Measurements from ENCODE around the gene NFIA. TPM values are rescaled to one million over a fixed set of nuclear protein-coding genes. Genes with fewer than 3 reads are reported as not detected.

Gene NFIA
- polyA plus RNA-seq, 3 donors, result 1.4 to 5.3 (median 2.4) TPM

DNA sequence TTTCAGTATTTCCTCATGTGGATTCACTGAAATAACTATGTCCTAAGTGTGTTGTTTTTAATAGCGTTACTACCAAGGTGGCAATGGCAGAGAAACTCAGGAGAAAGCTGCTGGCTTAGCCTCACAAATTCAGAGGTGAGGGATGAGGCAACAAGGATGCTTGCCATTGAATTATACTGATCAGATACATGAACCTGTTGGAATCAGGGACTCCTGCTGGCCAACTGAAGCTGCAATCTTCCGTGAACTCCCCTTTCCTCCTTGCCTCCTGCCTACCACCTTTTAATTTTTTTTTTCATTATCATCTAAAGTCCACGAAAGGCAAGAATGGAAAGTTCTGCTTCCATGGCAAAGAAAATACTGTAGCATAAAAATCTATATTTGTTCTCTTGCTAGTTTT lies 254.7 kb downstream of the NFIA start:
- H3K9me3 ChIP-seq (replicated peaks in 1 of 2; ENCODE audit: control insufficient read depth in 1 of 2, insufficient read depth in 1 of 2, low read length in 2 of 2), result no peaks in the 10 kb centered on the region
- no peak overlapping the region for H2AFZ ChIP-seq (ENCODE audit: insufficient read depth, low read depth, low read length, poor library complexity, severe bottlenecking)
- H4K20me1 ChIP-seq (ENCODE audit: insufficient read depth, low read length), result no peaks in the 10 kb centered on the region
- H3K4me2 ChIP-seq (replicated peaks; ENCODE audit: extremely low read depth, low read length, poor library complexity, severe bottlenecking), result no peak overlapping the region
- H3K36me3 ChIP-seq (replicated peaks in 1 of 2; ENCODE audit: control insufficient read depth in 1 of 2, insufficient read depth in 2 of 2, low read length in 2 of 2), result no peaks in the 10 kb centered on the region
- no peak for DNase-seq
- no peak overlapping the region for H3K27ac ChIP-seq (ENCODE audit: low read depth in 1 of 2, low read length in 2 of 2)
- H3K36me3 Mint-ChIP-seq, result peaks cover 0 to 10% of the 10 kb centered on the region in 2 donors
- no peak overlapping the region for H3K27ac Mint-ChIP-seq
- intact Hi-C loops (cut with micrococcal nuclease), result no loop called here
- no peak overlapping the region for H3K4me3 Mint-ChIP-seq
- no peaks in the 10 kb centered on the region for H3K79me2 ChIP-seq (ENCODE audit: insufficient read depth, low read length)
- peaks cover 37% of the 10 kb centered on the region for H3K4me1 Mint-ChIP-seq
- H3K4me1 ChIP-seq (ENCODE audit: control insufficient read depth in 1 of 2, insufficient read depth in 2 of 2, low read length in 2 of 2), result peaks cover 0 to 15% of the 10 kb centered on the region in 2 donors
- no peaks in the 10 kb centered on the region for H3K9me3 Mint-ChIP-seq
- TF ChIP-seq, protein P1, sequence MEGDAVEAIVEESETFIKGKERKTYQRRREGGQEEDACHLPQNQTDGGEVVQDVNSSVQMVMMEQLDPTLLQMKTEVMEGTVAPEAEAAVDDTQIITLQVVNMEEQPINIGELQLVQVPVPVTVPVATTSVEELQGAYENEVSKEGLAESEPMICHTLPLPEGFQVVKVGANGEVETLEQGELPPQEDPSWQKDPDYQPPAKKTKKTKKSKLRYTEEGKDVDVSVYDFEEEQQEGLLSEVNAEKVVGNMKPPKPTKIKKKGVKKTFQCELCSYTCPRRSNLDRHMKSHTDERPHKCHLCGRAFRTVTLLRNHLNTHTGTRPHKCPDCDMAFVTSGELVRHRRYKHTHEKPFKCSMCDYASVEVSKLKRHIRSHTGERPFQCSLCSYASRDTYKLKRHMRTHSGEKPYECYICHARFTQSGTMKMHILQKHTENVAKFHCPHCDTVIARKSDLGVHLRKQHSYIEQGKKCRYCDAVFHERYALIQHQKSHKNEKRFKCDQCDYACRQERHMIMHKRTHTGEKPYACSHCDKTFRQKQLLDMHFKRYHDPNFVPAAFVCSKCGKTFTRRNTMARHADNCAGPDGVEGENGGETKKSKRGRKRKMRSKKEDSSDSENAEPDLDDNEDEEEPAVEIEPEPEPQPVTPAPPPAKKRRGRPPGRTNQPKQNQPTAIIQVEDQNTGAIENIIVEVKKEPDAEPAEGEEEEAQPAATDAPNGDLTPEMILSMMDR (IDR thresholded peaks at IDR 0.05), result no peak
- H3K4me3 ChIP-seq (replicated peaks in 1 of 3; ENCODE audit: low read depth in 2 of 3, low read length in 3 of 3), result no peak overlapping the region
- H3K9ac ChIP-seq (ENCODE audit: insufficient read depth, low read length, poor library complexity, severe bottlenecking), result no peak overlapping the region
- peaks cover 0 to 2% (median 0%) of the 10 kb centered on the region in 3 donors for H3K27me3 Mint-ChIP-seq (ENCODE audit: low read depth in 3 of 3)
- WGBS (ENCODE audit: insufficient coverage), result 50% methylated on average over 2 of the region's 3 CpGs
- H3K27me3 ChIP-seq (ENCODE audit: control insufficient read depth in 2 of 2, insufficient read depth in 2 of 2, low read length in 2 of 2), result no peaks in the 10 kb centered on the region

DNA sequence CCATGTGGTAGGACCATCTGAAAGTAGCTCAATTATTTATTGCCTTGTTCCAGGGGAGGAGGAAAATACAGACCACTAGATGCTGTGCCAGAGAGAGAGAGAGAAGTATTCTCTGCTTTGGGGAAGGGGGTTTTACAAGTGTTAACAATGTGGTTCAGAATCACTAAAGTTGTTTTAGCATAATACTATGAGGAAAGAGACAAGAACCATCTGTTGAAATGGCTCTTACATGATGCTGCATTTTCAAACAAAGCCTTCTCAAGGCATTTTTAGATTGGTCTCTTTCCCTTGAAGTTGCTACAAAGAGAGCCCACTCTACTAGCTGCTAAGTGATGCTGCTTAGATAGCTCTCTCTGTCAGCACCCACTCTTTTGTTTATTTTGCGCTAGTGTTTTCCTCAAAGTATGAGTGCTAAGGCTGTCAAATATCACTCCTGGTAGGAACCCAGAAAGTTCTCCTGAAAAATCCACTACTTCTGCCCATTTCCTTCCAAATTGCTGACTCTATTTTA lies 255.1 kb downstream of the NFIA start:
- peaks cover 37% of the 10 kb centered on the region for H3K4me1 Mint-ChIP-seq
- WGBS (ENCODE audit: insufficient coverage), result no CpG with 5 or more reads among the region's 1 CpG
- Histone ChIP-seq H3K4me3 (replicated peaks in 1 of 3; ENCODE audit: low read depth in 2 of 3, low read length in 3 of 3) (no peak overlapping the region), H3K27me3 (ENCODE audit: control insufficient read depth in 2 of 2, insufficient read depth in 2 of 2, low read length in 2 of 2) (no peaks in the 10 kb centered on the region), H3K9ac (ENCODE audit: insufficient read depth, low read length, poor library complexity, severe bottlenecking) (no peak overlapping the region), H2AFZ (ENCODE audit: insufficient read depth, low read depth, low read length, poor library complexity, severe bottlenecking) (no peak overlapping the region), H3K9me3 (replicated peaks in 1 of 2; ENCODE audit: control insufficient read depth in 1 of 2, insufficient read depth in 1 of 2, low read length in 2 of 2) (no peaks in the 10 kb centered on the region), H3K27ac (ENCODE audit: low read depth in 1 of 2, low read length in 2 of 2) (no peak overlapping the region), H3K36me3 (replicated peaks in 1 of 2; ENCODE audit: control insufficient read depth in 1 of 2, insufficient read depth in 2 of 2, low read length in 2 of 2) (no peaks in the 10 kb centered on the region), H3K4me1 (ENCODE audit: control insufficient read depth in 1 of 2, insufficient read depth in 2 of 2, low read length in 2 of 2) (peaks cover 0 to 15% of the 10 kb centered on the region in 2 donors), H3K79me2 (ENCODE audit: insufficient read depth, low read length) (no peaks in the 10 kb centered on the region), H3K4me2 (replicated peaks; ENCODE audit: extremely low read depth, low read length, poor library complexity, severe bottlenecking) (no peak overlapping the region), H4K20me1 (ENCODE audit: insufficient read depth, low read length) (no peaks in the 10 kb centered on the region)
- H3K27me3 Mint-ChIP-seq (ENCODE audit: low read depth in 3 of 3), result peaks cover 0 to 2% (median 2%) of the 10 kb centered on the region in 3 donors
- no peak overlapping the region for H3K27ac Mint-ChIP-seq
- intact Hi-C loops (cut with micrococcal nuclease), result no loop called here
- H3K4me3 Mint-ChIP-seq, result no peak overlapping the region
- H3K36me3 Mint-ChIP-seq, result peaks cover 0 to 7% of the 10 kb centered on the region in 2 donors
- H3K9me3 Mint-ChIP-seq, result no peaks in the 10 kb centered on the region
- no peak for DNase-seq
- TF ChIP-seq, protein P1 (IDR thresholded peaks at IDR 0.05), result no peak
